Esophagus muscularis mucosa (tissue), 4 donors: ENCODE results near the gene POU5F1. TPM values are rescaled to one million over a fixed set of nuclear protein-coding genes. Genes with fewer than 3 reads are reported as not detected.
"Not testable (repeated sequence)": the region's sequence is repeated elsewhere in the genome, so short reads cannot be mapped to it uniquely, and the experiment has no call there.

Experiments used
- DNase-seq: peaks from one replicate; pipeline ENCODE4 v3.0.0-alpha.2; 2017; ENCODE audit errors: extremely low spot score
- H3K27ac ChIP-seq, 4 donors: fragments of 200-600 bp; sonication (generic); replicated peaks in 1 of 4; 1 replicate in 3 of 4; 2 replicates in 1 of 4; pipeline ENCODE4 v1.5.1; 2016 to 2019; ENCODE audit warnings: mild to moderate bottlenecking in 1 of 4
- H3K27me3 ChIP-seq, 4 donors: fragments of 200-600 bp; sonication (generic); one replicate each; pipeline versions ENCODE4 v1.5.1 to v1.6.0; 2016 to 2019
- H3K36me3 ChIP-seq, 4 donors: fragments of 200-600 bp; sonication (generic); one replicate each; pipeline ENCODE4 v1.5.1; 2016 to 2019
- H3K4me1 ChIP-seq, 4 donors: fragments of 200-600 bp; sonication (generic); one replicate each; pipeline ENCODE4 v1.5.1; 2016 to 2019
- H3K4me3 ChIP-seq, 4 donors: fragments of 200-600 bp; sonication (generic); 1 replicate in 2 of 4; 2 replicates in 2 of 4; pipeline ENCODE4 v1.5.1; 2016 to 2019; ENCODE audit warnings: mild to moderate bottlenecking in 4 of 4, moderate library complexity in 1 of 4
- H3K9me3 ChIP-seq, 4 donors: fragments of 200-600 bp; sonication (generic); 1 replicate in 3 of 4; 2 replicates in 1 of 4; pipeline ENCODE4 v1.5.1; 2016 to 2019
- EP300 ChIP-seq: sonication (generic); formaldehyde crosslinking; IDR thresholded peaks from one replicate; pipeline ENCODE4 v1.6.1; 2017; ENCODE audit warnings: antibody characterized with exemption
- POLR2A ChIP-seq: fragments of 450-650 bp; IDR thresholded peaks from one replicate; pipeline ENCODE4 v1.6.1; 2017; ENCODE audit warnings: antibody characterized with exemption, moderate library complexity, mild to moderate bottlenecking, low read depth
- POLR2AphosphoS5 ChIP-seq, 2 donors: sonication (generic); formaldehyde crosslinking; IDR thresholded peaks; one replicate each; pipeline ENCODE4 v1.6.1; 2017; ENCODE audit warnings: antibody characterized with exemption in 2 of 2
- WGBS: methylation state at CpG from one replicate; pipeline ENCODE4 v1.1.5; 2018; 5-methylcytosine and 5-hydroxymethylcytosine counted together
- intact Hi-C: fragments of 100-400 bp; cut with DNase I; formaldehyde crosslinking; loops from one replicate; pipeline ENCODE4 v1.15.1; 2023
- total RNA-seq, 4 donors: library from RNA; depleted of rRNA; stranded (reverse); fragments of >200 nt; gene quantifications; one replicate each; pipeline versions ENCODE4 v1.1.0 to v1.2.1, GENCODE V29; 2016
- TF ChIP-seq, protein P1 (sequence below), 3 experiments: fragments of 200-600 bp in 2 of 3; fragments of 450-650 bp in 1 of 3; sonication (generic) in 2 of 3; IDR thresholded peaks; one replicate each; pipeline ENCODE4 v1.5.1; 2017 to 2019; ENCODE audit warnings: antibody characterized with exemption in 3 of 3, mild to moderate bottlenecking in 2 of 3, moderate library complexity in 1 of 3

POU5F1 gene
- total RNA-seq, 4 donors from 2014 or later, result 1.3 TPM; not detected in 3

DNA sequence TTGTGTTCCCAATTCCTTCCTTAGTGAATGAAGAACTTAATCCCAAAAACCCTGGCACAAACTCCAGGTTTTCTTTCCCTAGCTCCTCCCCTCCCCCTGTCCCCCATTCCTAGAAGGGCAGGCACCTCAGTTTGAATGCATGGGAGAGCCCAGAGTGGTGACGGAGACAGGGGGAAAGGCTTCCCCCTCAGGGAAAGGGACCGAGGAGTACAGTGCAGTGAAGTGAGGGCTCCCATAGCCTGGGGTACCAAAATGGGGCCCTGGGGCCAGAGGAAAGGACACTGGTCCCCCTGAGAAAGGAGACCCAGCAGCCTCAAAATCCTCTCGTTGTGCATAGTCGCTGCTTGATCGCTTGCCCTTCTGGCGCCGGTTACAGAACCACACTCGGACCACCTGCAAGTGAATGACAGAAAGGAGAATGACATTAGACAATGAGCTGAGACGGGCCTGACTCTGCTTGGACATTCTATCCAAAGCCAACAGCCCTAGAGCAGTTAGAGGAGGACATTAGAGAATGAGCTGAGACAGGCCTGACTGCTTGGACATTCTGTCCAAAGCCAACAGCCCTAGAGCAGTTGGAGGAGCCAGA lies 5.9 kb downstream of the POU5F1 start:
- intact Hi-C loops, H3K4me3 ChIP-seq, H3K9me3 ChIP-seq, H3K4me1 ChIP-seq, H3K27ac ChIP-seq, H3K27me3 ChIP-seq, DNase-seq: not testable (repeated sequence)
- WGBS, result 100% methylated on average over 2 of the region's 9 CpGs
- H3K36me3 ChIP-seq, result peaks cover 0 to 17% (median 8%) of the 10 kb centered on the region in 4 donors

DNA sequence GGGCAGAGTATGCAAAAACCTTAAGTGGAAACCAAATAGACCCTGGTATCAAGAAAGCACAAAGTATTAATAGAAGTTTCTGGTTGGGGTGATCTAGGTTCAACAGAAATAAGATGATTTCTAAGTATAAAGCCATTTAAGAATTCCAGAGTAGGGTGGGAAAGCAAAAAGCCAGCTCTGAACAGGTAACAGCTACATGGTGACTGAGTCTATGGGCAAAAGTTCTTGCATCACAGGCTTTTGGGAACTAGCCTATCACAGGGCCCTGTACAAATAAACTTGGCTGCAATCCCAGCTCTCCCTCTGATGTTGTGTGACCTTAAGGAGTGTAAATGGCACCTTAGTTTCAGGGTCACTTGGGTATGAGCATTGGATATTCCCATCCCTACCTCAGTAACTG lies 6.6 kb downstream of the POU5F1 start:
- no peak for DNase-seq

DNA sequence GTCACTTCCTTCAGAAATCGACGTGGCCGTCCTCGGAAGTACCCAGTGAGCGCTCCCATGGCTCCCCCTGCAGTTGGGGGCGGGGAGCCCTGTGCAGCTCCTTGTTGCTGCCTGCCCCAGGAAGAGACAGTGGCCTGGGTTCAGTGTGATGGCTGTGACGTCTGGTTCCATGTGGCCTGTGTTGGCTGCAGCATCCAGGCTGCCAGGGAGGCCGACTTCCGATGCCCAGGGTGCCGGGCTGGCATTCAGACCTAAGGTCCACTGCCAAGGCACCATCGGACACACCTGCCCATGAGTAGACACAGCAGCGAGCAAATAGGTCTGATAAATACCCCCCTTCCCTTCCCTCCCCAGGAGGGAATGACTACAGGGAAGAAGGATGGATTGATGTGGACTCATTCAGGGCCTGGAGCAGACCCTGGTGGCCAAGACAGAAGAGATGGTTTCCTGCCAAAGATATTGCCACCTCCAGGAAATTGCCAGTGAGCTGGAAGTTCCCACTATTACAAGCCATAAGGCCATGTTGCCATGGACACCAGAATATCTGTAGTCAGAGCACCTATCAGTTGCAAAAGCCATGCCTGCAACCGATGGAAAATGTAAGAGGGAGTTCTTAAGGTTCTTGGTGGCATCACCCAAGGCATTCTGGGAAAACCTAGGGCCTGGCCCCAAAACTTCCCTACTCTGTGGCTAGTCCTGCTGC lies 7.9 kb downstream of the POU5F1 start:
- no peak overlapping the region for H3K27ac ChIP-seq
- no peaks in the 10 kb centered on the region for H3K9me3 ChIP-seq
- TF ChIP-seq, protein P1, sequence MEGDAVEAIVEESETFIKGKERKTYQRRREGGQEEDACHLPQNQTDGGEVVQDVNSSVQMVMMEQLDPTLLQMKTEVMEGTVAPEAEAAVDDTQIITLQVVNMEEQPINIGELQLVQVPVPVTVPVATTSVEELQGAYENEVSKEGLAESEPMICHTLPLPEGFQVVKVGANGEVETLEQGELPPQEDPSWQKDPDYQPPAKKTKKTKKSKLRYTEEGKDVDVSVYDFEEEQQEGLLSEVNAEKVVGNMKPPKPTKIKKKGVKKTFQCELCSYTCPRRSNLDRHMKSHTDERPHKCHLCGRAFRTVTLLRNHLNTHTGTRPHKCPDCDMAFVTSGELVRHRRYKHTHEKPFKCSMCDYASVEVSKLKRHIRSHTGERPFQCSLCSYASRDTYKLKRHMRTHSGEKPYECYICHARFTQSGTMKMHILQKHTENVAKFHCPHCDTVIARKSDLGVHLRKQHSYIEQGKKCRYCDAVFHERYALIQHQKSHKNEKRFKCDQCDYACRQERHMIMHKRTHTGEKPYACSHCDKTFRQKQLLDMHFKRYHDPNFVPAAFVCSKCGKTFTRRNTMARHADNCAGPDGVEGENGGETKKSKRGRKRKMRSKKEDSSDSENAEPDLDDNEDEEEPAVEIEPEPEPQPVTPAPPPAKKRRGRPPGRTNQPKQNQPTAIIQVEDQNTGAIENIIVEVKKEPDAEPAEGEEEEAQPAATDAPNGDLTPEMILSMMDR (IDR thresholded peaks at IDR 0.05), result no peak
- TF ChIP-seq EP300, result no peak
- no peak for TF ChIP-seq POLR2AphosphoS5 (IDR thresholded peaks at IDR 0.05)
- TF ChIP-seq POLR2A, result no peak
- H3K36me3 ChIP-seq, result peaks cover 0 to 17% (median 8%) of the 10 kb centered on the region in 4 donors
- WGBS, result 91% methylated on average over 12 of the region's 13 CpGs
- H3K4me1 ChIP-seq, result peaks cover 10 to 19% (median 14%) of the 10 kb centered on the region in 4 donors
- DNase-seq, result no peak
- no peak overlapping the region for H3K4me3 ChIP-seq
- intact Hi-C loops, result no loop called here
- no peaks in the 10 kb centered on the region for H3K27me3 ChIP-seq

More for the DNA sequence above, 6.6 kb downstream of the POU5F1 start:
- H3K36me3 ChIP-seq, result peaks cover 0 to 17% (median 8%) of the 10 kb centered on the region in 4 donors
- H3K27ac ChIP-seq, result no peak overlapping the region
- no peak overlapping the region for H3K4me3 ChIP-seq
- no peaks in the 10 kb centered on the region for H3K9me3 ChIP-seq
- no peak for TF ChIP-seq POLR2A
- TF ChIP-seq POLR2AphosphoS5 (IDR thresholded peaks at IDR 0.05), result no peak
- no peak for TF ChIP-seq EP300
- TF ChIP-seq, protein P1 (IDR thresholded peaks at IDR 0.05), result no peak
- intact Hi-C loops, result no loop called here
- peaks cover 7 to 13% (median 8%) of the 10 kb centered on the region in 4 donors for H3K4me1 ChIP-seq
- no peaks in the 10 kb centered on the region for H3K27me3 ChIP-seq

DNA sequence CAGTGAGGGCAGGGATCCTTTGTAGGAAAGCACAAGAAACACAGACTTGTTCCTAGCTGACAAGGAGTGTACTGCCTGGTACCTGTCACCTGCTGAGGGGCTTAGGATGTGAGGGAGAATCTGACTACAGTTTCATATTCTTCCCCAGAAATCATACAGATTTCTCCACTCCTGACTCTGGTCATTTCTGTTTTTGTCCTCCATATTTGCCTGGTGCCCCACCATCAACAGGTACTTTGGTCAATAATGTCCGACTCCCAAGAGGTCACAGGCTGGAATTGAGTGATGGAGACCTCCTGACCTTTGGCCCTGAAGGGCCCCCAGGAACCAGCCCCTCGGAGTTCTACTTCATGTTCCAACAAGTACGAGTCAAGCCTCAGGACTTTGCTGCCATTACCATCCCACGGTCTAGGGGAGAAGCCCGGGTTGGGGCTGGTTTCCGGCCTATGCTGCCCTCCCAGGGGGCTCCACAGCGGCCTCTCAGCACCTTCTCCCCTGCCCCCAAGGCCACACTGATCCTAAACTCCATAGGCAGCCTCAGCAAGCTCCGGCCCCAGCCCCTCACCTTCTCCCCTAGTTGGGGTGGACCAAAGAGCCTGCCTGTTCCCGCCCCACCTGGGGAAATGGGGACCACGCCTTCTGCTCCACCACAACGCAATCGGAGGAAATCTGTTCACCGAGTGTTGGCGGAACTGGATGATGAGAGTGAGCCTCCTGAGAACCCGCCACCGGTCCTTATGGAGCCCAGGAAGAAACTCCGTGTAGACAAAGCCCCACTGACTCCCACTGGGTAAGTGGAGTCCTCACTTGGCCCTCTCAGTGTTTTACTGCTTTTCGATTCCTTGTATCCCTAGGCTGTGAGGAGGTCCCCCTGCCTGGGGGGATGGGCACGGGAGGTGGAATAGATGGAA lies 9.0 kb downstream of the POU5F1 start:
- TF ChIP-seq EP300 (no peak), POLR2A (no peak), POLR2AphosphoS5 (IDR thresholded peaks at IDR 0.05) (no peak)
- TF ChIP-seq, protein P1 (IDR thresholded peaks at IDR 0.05), result no peak
- Histone ChIP-seq H3K27ac (no peak overlapping the region), H3K36me3 (peaks cover 0 to 17% (median 8%) of the 10 kb centered on the region in 4 donors), H3K9me3 (no peaks in the 10 kb centered on the region), H3K4me3 (no peak overlapping the region), H3K4me1 (peaks cover 16 to 28% (median 26%) of the 10 kb centered on the region in 4 donors), H3K27me3 (no peaks in the 10 kb centered on the region)
- 89% methylated on average over 17 of the region's 19 CpGs for WGBS
- intact Hi-C loops, result no loop called here
- DNase-seq, result no peak
